Measurements from ENCODE around the gene PARVA. TPM values are rescaled to one million over a fixed set of nuclear protein-coding genes. Genes with fewer than 3 reads are reported as not detected.

The PARVA gene
- total and polyA plus RNA-seq, 9 of the 15 experiments (the other 6 are each of a cell fraction or from before 2014, with no cell fraction given): 0.11 TPM; not detected in 8

DNA sequence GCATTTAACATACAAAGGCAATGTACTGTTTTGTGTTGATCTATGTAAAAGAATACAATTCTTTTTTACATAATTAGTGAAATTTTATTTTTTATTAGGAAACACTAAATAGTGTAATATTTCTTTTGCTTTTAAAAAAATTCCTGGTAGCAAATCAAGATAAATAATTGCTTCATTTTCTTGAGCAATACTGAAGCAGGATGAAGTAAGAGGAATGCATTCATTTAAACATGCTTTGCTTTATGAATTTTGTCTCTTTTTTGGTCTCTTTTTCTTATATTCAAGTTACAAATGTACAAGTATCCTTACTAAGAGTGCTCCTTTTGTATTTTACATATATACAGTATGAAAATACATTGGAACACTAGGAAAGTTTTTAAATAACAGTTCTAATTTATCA lies 152.4 kb downstream of the PARVA start:
- no peak for TF ChIP-seq NR4A1 (CRISPR knock-in tag; IDR thresholded peaks at IDR 0.05)
- TF ChIP-seq NR4A1 (tag; IDR thresholded peaks at IDR 0.05): no peak
- TF ChIP-seq CEBPB (tag; IDR thresholded peaks at IDR 0.05): peak; percentile 63
- TF ChIP-seq, protein P1, sequence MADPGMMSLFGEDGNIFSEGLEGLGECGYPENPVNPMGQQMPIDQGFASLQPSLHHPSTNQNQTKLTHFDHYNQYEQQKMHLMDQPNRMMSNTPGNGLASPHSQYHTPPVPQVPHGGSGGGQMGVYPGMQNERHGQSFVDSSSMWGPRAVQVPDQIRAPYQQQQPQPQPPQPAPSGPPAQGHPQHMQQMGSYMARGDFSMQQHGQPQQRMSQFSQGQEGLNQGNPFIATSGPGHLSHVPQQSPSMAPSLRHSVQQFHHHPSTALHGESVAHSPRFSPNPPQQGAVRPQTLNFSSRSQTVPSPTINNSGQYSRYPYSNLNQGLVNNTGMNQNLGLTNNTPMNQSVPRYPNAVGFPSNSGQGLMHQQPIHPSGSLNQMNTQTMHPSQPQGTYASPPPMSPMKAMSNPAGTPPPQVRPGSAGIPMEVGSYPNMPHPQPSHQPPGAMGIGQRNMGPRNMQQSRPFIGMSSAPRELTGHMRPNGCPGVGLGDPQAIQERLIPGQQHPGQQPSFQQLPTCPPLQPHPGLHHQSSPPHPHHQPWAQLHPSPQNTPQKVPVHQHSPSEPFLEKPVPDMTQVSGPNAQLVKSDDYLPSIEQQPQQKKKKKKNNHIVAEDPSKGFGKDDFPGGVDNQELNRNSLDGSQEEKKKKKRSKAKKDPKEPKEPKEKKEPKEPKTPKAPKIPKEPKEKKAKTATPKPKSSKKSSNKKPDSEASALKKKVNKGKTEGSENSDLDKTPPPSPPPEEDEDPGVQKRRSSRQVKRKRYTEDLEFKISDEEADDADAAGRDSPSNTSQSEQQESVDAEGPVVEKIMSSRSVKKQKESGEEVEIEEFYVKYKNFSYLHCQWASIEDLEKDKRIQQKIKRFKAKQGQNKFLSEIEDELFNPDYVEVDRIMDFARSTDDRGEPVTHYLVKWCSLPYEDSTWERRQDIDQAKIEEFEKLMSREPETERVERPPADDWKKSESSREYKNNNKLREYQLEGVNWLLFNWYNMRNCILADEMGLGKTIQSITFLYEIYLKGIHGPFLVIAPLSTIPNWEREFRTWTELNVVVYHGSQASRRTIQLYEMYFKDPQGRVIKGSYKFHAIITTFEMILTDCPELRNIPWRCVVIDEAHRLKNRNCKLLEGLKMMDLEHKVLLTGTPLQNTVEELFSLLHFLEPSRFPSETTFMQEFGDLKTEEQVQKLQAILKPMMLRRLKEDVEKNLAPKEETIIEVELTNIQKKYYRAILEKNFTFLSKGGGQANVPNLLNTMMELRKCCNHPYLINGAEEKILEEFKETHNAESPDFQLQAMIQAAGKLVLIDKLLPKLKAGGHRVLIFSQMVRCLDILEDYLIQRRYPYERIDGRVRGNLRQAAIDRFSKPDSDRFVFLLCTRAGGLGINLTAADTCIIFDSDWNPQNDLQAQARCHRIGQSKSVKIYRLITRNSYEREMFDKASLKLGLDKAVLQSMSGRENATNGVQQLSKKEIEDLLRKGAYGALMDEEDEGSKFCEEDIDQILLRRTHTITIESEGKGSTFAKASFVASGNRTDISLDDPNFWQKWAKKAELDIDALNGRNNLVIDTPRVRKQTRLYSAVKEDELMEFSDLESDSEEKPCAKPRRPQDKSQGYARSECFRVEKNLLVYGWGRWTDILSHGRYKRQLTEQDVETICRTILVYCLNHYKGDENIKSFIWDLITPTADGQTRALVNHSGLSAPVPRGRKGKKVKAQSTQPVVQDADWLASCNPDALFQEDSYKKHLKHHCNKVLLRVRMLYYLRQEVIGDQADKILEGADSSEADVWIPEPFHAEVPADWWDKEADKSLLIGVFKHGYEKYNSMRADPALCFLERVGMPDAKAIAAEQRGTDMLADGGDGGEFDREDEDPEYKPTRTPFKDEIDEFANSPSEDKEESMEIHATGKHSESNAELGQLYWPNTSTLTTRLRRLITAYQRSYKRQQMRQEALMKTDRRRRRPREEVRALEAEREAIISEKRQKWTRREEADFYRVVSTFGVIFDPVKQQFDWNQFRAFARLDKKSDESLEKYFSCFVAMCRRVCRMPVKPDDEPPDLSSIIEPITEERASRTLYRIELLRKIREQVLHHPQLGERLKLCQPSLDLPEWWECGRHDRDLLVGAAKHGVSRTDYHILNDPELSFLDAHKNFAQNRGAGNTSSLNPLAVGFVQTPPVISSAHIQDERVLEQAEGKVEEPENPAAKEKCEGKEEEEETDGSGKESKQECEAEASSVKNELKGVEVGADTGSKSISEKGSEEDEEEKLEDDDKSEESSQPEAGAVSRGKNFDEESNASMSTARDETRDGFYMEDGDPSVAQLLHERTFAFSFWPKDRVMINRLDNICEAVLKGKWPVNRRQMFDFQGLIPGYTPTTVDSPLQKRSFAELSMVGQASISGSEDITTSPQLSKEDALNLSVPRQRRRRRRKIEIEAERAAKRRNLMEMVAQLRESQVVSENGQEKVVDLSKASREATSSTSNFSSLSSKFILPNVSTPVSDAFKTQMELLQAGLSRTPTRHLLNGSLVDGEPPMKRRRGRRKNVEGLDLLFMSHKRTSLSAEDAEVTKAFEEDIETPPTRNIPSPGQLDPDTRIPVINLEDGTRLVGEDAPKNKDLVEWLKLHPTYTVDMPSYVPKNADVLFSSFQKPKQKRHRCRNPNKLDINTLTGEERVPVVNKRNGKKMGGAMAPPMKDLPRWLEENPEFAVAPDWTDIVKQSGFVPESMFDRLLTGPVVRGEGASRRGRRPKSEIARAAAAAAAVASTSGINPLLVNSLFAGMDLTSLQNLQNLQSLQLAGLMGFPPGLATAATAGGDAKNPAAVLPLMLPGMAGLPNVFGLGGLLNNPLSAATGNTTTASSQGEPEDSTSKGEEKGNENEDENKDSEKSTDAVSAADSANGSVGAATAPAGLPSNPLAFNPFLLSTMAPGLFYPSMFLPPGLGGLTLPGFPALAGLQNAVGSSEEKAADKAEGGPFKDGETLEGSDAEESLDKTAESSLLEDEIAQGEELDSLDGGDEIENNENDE (IDR thresholded peaks at IDR 0.05; ENCODE audit: low read depth, low read length): no peak
- TF ChIP-seq, protein P2, sequence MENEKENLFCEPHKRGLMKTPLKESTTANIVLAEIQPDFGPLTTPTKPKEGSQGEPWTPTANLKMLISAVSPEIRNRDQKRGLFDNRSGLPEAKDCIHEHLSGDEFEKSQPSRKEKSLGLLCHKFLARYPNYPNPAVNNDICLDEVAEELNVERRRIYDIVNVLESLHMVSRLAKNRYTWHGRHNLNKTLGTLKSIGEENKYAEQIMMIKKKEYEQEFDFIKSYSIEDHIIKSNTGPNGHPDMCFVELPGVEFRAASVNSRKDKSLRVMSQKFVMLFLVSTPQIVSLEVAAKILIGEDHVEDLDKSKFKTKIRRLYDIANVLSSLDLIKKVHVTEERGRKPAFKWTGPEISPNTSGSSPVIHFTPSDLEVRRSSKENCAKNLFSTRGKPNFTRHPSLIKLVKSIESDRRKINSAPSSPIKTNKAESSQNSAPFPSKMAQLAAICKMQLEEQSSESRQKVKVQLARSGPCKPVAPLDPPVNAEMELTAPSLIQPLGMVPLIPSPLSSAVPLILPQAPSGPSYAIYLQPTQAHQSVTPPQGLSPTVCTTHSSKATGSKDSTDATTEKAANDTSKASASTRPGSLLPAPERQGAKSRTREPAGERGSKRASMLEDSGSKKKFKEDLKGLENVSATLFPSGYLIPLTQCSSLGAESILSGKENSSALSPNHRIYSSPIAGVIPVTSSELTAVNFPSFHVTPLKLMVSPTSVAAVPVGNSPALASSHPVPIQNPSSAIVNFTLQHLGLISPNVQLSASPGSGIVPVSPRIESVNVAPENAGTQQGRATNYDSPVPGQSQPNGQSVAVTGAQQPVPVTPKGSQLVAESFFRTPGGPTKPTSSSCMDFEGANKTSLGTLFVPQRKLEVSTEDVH (IDR thresholded peaks at IDR 0.05; ENCODE audit: low read depth, partially characterized antibody): no peak
- no peak for TF ChIP-seq CEBPG (CRISPR knock-in tag; IDR thresholded peaks at IDR 0.05)
- peak; percentile 46 to 60; a peak in 2 of 4 replicates for TF ChIP-seq CEBPG (tag; conservative IDR thresholded peaks at IDR 0.05 in 1 of 2, IDR thresholded peaks at IDR 0.05 in 1 of 2)
- no peak for TF ChIP-seq ZNF140 (CRISPR knock-in tag; IDR thresholded peaks at IDR 0.05)
- TF ChIP-seq NCOA1 (IDR thresholded peaks at IDR 0.05; ENCODE audit: low read depth): no peak
- in situ Hi-C loops (cut with MboI) (no loop called here), intact Hi-C loops (cut with micrococcal nuclease) (no loop called here)
- Histone ChIP-seq H3K4me2 (ENCODE audit: insufficient read depth, low read length) (no peak overlapping the region), H3K4me3 (no peak overlapping the region), H3K27ac (ENCODE audit: extremely low read depth, low read depth, low read length) (no peak overlapping the region), H3K9me1 (ENCODE audit: control insufficient read depth, insufficient read depth, low read length) (no peaks in the 10 kb centered on the region), H3K79me2 (ENCODE audit: control insufficient read depth, insufficient read depth, low read length) (no peaks in the 10 kb centered on the region), H2AFZ (ENCODE audit: low read depth, low read length) (no peak overlapping the region), H3K27me3 (ENCODE audit: control insufficient read depth in 2 of 2, insufficient read depth in 2 of 2, low read length in 2 of 2) (peaks cover 54 to 58% of the 10 kb centered on the region in 2 experiments), H3K36me3 (ENCODE audit: control insufficient read depth, insufficient read depth, low read length) (no peaks in the 10 kb centered on the region), H4K20me1 (replicated peaks; ENCODE audit: control insufficient read depth, insufficient read depth, low read length) (no peaks in the 10 kb centered on the region), H3K9me3 (replicated peaks; ENCODE audit: control insufficient read depth, insufficient read depth, low read depth, low read length) (no peaks in the 10 kb centered on the region), H3K9ac (ENCODE audit: insufficient read depth in 1 of 2, low read depth in 2 of 2, low read length in 2 of 2) (no peak overlapping the region), H3K4me1 (replicated peaks in 1 of 2; ENCODE audit: control insufficient read depth in 2 of 2, insufficient read depth in 2 of 2, low read length in 2 of 2) (no peaks in the 10 kb centered on the region)
- no TSS peak for BruUV-seq (replicated peaks)
- no peak for FAIRE-seq
- CTCF ChIA-PET (ENCODE audit: low intra/inter-chr PET ratio): no interaction called here
- ATAC-seq: no peak
- POLR2A ChIA-PET: no interaction called here
- no peak for DNase-seq (ENCODE audit: extremely low read depth in 1 of 4, low spot score in 3 of 4)

All from K562 (cell line).